ENCODE data around the gene GC.
"Not testable (repeated sequence)": the region's sequence is repeated elsewhere in the genome, so short reads cannot be mapped to it uniquely, and the experiment has no call there.

GC gene

GRCh38 chr4:71768123-71768522 is 15.8 kb downstream of the GC start:
- H3K4me3 ChIP-seq (ENCODE audit: low read depth, low read length) = no peak overlapping the region
- no peak for DNase-seq (ENCODE audit: low read depth)
- TF ChIP-seq CTCF (IDR thresholded peaks at IDR 0.05; ENCODE audit: control insufficient read depth, extremely low read depth, insufficient read depth) = no peak

- TF ChIP-seq CTCF (IDR thresholded peaks at IDR 0.05; ENCODE audit: control insufficient read depth, extremely low read depth, insufficient read depth) = no peak
- H3K4me3 ChIP-seq (ENCODE audit: low read depth, low read length) = no peak overlapping the region
- DNase-seq (ENCODE audit: low read depth) = no peak
Measured at GRCh38 chr4:71765821-71766383, 18.0 kb downstream of the GC start.

- TF ChIP-seq CTCF (IDR thresholded peaks at IDR 0.05; ENCODE audit: control insufficient read depth, extremely low read depth, insufficient read depth) = no peak
- no peak for DNase-seq (ENCODE audit: low read depth)
- H3K4me3 ChIP-seq (ENCODE audit: low read depth, low read length) = no peak overlapping the region
Measured at GRCh38 chr4:71765350-71765749, 18.5 kb downstream of the GC start.

DNA sequence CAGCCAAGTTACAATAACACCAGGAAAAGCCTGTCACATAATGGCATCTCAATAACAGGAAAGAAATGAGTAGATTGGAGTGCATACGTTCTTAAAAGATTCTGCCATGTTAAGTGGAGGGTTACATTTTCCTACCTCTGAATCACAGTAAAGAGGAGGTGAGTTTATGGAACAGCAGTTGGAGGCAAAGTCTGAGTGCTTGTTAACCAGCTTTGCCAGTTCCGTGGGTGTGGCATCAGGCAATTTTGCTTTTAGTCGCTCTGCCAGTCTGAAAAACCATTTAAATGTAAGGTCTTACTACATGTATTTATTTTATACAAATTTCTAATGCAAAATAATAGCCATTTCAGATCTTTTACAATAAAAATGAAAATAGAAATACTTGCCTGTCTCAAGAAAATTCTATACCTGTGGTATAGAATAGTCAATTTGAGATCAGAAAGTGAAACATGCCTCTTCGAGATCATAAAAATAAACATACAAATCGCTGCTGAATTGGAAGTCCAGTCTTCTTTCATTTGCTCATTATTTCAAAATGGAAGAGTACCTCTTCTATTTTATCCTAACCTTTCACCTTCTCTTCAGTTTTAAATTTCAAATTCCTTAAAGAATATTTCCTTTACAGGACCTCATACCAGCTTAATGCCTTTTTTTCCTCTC is 31.4 kb downstream of the GC start:
- DNase-seq (ENCODE audit: low read depth) = peak; percentile 14
- TF ChIP-seq CTCF (IDR thresholded peaks at IDR 0.05; ENCODE audit: control insufficient read depth, extremely low read depth, insufficient read depth) = no peak
- H3K4me3 ChIP-seq (ENCODE audit: low read depth, low read length) = no peak overlapping the region

DNA sequence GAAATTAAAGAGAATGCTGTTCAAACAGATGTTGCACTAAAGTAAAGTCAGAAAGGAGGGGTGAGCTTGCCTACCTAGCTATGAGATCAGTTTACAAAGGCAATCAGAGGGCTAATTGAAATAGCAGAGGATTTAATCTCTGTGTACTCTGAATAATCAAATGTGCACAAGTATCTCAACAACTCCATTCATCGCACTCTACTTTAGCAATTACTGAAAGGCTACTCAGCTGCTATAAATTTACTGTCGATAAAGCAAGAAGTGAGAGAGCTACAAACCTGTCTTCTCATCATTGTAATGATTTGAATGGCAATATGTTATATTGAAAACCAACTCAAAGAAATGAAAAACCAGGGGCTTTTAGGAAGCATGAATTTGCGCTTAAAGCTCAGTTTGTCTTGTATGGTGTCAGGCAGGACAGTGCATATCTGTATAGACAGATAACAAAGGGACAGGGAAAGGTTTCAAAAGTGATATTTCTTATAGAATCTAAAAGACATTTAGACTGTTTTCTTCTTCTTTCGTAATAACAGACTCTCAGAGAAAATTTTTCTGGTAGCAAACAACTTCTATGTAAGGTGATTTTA is 34.8 kb downstream of the GC start:
- no peak overlapping the region for H3K4me3 ChIP-seq (ENCODE audit: low read depth, low read length)
- DNase-seq (ENCODE audit: low read depth) = no peak
- no peak for TF ChIP-seq CTCF (IDR thresholded peaks at IDR 0.05; ENCODE audit: control insufficient read depth, extremely low read depth, insufficient read depth)

GRCh38 chr4:71746379-71746778 is 37.5 kb downstream of the GC start:
- no peak overlapping the region for H3K4me3 ChIP-seq (ENCODE audit: low read depth, low read length)
- TF ChIP-seq CTCF (IDR thresholded peaks at IDR 0.05; ENCODE audit: control insufficient read depth, extremely low read depth, insufficient read depth) = no peak
- DNase-seq (ENCODE audit: low read depth) = no peak

GRCh38 chr4:71738782-71739181 is 45.1 kb downstream of the GC start:
- H3K4me3 ChIP-seq (ENCODE audit: low read depth, low read length); DNase-seq (ENCODE audit: low read depth): not testable (repeated sequence)

All from LNCaP clone FGC (cell line).